Activated naive CD4-positive, alpha-beta T cell (primary cell): ENCODE measurements around the gene MARF1.
"Not testable (repeated sequence)": the region's sequence is repeated elsewhere in the genome, so short reads cannot be mapped to it uniquely, and the experiment has no call there.

Source experiments
- DNase-seq, 4 experiments: peaks; one replicate each; lab custom pipeline; 2025; lab: John Stamatoyannopoulos, UW

The MARF1 gene

DNA sequence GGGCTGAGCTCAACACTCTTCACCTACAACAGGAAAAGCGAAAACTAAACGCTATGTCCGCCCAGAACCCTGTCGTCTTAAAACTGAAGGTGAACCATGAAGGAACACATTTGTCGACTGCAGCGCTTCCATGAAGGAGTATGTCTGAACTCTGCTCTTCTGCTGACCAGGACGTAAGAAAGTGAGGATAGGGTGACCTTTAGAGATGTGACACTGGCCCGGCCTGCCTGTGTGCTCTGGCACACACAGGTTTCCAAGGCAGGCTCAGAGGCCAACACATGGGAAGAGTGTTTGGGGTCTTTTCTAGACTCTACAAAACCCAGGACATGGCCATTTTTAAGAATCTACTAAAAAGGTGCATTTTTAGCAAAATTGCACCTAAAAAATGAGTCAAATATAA is 21.1 kb downstream of the MARF1 start:
- DNase-seq, result no peak

GRCh38 chr16:15621456-15621855 is 21.5 kb downstream of the MARF1 start:
- no peak for DNase-seq

- no peak for DNase-seq
These were observed 22.3 kb downstream of the MARF1 start for GRCh38 chr16:15620611-15621195.

DNA sequence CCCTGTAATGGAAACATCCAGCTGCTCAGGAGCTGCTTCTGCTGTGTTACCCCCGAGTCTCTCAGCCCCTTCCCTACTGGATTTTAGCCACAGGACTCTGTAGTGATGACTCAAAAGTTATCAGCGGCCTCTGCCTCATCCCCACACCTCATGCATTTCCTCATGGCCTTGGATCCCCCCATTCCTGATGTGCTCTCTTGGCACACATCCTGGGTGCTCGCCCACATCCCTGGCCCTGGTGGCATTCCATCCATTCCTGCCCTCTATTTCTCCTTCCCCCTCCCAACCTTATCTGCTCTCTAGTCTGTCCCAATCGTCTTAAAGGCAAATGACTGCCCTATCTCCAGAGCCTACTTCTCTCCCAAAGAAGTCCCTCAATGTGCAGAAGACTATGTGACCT is 24.6 kb downstream of the MARF1 start:
- no peak for DNase-seq

- DNase-seq, result no peak
These were observed 25.1 kb downstream of the MARF1 start for GRCh38 chr16:15617901-15618300.

DNA sequence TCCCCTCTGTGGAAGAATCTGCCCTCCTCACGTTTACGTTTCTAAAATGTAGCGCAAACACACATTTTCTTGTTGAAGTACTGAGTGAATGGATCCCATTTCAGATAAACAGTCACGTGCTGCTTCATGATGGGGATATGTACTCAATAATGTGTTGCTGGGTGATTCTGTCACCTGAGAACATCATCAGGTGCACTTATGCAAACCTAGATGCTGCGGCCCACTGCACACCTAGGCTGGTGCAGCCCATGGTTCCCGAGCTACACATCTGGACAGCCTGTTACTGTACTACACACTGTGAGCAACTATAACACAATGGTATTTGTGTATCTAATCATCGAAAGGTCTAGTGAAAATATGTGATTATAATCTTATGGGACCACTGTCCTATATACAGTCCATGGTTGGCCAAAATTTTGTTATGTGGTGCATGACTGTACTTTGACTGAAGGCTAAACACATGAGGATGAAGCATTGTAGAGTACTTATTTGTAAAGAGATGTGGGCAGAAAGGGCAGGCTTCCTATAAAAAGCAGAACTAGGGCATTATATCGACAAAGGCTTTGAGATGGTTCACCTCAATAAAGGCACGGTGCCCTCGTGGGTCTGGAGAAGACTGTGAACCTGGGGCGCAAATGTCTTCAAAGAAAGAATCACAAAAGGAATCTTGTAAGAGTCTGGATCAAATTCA is 26.3 kb downstream of the MARF1 start:
- no peak for DNase-seq

DNA sequence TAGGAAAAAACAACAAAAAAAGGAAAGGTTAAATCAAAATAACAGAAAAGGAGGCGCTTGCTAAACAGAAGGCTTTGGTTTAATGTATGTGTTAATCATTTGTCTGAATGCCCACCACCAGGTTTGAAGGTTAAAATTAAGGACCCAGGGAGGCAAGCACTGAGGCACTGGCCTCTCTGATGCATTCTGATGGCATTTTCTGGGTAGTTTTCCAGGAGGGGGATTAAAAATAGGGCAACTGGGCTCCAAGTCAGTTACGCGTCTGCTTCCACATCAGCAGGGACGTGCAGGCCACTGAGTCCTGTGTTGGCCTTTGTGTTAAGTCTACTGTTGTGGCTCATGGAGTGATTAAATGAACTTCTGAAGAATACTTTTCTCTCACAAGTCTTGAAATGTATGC is 26.9 kb downstream of the MARF1 start:
- DNase-seq, result no peak

DNA sequence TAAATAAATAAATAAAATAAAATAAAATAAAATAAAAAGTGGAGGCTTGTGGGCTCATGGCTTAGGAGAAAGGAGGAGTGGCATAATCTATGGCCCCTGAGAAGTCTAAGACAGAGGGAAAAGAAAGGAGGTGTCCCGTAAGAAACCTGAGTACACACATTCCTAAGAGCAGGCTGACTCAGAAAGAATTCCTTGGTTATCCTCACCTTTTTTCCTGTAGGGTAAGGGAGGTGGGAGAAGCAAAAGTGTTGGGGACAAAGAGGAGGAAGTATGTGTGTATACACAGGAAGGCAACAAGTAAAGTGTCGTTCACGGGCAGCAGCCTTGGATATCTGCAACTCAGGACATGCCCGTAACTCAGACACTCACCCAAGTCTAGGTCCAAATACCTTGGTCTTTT is 29.3 kb downstream of the MARF1 start:
- DNase-seq, result no peak

DNA sequence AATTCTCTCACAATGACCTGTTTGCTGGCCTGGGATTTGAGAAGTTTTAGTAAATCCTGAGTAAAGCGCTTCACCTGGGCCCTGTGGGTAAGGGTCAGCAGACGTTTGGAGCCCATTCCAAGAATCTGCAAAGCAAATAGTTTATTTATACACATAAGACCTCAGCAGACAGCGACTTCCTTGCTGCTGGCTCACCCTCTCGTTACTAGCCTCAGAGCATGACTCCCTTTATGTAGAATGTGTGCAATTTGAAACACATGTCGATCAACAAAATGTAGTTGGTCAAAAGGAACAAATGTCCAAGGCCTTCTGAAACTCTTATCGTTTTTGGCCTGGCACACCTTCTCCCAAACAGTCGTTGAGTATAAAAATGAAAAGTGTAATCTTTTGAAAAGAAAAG is 31.3 kb downstream of the MARF1 start:
- DNase-seq, result no peak

GRCh38 chr16:15610369-15610871 is 32.5 kb downstream of the MARF1 start:
- DNase-seq, result no peak

DNA sequence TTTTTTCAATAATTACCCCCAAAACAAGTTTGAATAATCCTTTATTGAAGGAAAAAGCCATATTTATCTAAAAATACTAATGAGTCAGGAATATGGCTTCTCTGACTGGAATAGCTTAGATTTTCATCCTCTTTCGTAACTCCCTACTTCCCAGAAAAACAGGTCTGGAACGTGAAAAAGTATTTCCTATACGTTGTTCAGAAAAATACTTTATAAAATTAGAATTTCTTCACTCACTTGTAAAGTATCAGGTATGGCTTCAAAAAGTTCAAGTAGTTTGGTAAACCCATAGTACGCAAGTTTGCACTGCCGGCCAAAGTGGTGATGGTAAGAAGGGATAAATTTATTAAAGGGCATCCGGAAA is 33.7 kb downstream of the MARF1 start:
- no peak for DNase-seq

DNA sequence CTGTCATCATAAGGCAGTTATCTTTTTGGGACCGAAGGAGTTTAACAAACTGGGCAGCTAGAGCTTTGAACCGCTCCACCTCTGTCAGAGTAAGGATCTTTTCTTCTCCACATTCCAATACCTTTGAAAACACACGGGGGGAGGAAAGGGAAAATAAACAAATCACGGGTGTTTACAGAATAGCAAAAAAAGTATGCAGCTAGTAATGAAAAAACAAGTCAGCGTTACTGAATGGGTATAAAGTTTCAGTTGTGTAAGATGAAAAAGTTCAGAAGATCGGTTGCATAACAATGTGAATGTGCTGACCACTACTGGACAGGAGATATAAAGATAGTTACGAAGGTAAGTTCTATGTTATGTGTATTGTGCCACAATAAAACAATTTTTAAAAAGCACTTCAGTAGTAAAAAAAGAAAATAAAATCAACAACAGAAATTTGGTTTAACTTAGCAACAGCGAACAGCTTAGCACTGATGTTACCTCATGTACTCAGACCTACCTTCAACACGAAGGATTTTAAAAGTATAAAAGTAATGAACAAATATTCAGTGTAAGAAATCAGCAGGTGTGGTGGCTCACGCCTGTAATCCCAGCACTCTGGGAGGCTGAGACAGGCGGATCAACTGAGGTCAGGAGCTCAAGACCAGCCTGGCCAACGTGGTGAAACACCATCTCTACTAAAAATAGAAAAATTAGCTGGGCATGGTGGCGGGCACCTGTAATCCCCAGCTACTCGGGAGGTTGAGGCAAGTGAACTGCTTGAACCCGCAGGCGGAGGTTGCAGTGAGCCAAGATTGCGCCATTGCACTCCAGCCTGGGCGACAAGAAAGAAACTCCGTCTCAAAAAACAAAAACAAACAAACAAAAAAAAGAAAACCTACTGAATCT is 34.3 kb downstream of the MARF1 start:
- no peak for DNase-seq

DNA sequence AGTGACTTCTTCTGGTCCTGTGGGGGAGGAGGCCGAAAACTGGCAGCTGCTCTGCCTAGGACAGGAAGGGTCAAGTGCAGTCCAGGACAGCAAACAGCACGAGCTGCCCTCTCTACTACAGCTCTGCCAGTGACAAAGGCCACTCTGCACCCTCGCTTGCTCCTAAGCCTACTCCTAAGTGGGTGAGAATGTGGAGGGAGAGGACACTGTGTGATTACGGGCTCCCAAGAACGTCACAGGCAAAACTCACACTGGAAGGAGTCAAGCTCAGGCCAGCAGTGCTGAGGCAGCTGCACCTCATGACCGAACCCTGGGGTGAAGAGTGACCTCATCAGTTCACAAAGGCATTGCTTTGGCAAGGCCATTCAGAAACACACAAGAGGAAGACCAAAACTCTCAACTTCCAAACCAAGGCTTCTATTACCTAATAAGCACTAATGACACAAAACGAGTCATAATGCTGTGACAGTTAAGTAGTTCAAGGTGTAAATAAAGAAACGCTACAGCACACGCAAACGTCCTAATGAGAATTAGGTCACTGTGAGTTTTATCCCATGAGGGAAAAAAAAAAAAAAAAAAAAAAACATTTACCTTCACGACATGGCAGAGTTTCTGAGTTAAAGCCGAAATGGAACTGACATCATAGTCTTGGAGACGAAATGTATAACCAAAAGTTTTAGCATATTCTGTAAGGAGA is 35.1 kb downstream of the MARF1 start:
- no peak for DNase-seq

DNA sequence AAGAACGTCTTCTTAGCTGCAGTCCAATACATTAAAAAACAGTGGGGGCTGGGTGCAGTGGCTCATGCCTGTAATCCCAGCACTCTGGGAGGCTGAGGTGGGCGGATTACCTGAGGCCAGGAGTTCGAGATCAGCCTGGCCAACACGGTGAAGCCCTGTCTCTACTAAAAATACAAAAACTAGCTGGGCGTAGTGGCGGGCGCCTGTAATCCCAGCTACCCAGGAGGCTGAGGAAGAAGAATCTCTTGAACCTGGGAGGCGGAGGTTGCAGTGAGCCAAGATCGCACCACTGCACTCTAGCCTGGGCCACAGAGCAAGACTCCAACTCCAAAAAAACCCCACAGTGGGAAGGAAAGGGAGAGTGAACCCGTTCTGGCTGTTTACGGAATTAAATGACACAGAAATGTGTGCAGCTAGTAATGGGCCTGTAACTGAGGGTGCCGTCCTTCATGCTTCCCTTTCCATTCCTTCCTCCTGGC is 35.7 kb downstream of the MARF1 start:
- DNase-seq, result not testable (repeated sequence)

DNA sequence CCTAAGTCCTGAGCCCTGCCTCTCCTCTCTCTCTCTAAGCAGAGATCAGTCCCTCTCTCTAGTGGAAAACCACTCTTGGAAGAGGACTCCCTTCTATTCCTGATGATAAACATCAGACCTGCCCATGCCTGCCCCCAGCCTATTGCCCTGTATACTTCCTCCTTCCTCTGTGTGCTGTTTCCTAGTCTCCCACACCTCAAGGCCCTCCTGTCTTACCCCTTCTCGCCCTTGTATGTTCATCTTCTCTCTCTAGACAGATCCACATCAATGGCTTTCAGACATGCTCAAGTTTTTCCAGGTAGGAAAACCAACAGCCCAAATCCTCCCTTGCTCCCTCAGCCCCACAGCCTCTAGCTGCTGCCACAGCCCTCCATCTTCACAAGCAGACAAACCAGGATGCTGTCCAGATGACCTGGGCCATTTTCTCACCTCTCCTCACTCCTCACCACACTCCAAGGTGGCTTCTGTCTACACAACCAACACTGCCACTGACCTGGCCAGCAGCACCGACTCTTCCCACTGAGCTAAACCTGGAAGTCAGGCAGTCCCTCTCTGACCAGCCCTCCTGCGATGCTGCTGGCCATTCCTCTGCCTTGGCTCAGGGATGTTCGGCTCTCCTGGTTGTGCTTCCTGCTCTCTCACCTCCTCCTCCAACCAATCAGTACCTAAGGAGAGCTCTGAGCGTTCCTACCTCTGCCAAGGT is 36.3 kb downstream of the MARF1 start:
- DNase-seq, result no peak

DNA sequence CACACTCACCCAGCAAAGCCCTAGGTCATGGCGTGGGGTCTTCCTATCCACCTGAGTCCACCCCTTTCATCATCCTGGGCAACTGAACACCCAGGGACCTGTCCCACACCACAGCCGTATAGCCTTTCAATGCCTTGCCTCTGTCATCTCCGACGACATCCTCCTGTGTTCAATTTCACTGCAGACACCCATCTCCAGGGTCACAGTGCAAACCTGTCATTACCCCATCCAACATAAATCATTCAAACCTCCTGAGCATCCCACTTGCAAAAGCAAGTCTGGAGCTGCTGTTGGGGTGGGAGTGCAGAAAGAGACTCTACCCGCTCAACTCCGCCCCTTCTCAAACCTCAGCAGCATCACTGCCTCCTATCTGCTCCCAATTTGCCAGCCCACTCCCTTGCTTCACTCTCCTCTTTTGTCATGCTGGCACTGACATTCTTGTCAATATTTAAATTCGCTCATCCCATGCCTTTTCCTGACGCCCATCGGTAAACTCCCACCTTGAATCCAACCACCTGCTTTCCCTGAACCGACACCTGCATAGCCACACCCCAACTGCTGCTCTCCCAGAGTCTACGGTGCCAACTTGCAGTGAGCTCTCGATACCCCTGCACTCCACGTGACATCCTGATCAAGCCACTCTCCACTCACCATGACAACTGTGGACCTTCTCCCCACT is 37.0 kb downstream of the MARF1 start:
- no peak for DNase-seq

- no peak for DNase-seq
These were observed 38.2 kb downstream of the MARF1 start for GRCh38 chr16:15604460-15605440.

DNA sequence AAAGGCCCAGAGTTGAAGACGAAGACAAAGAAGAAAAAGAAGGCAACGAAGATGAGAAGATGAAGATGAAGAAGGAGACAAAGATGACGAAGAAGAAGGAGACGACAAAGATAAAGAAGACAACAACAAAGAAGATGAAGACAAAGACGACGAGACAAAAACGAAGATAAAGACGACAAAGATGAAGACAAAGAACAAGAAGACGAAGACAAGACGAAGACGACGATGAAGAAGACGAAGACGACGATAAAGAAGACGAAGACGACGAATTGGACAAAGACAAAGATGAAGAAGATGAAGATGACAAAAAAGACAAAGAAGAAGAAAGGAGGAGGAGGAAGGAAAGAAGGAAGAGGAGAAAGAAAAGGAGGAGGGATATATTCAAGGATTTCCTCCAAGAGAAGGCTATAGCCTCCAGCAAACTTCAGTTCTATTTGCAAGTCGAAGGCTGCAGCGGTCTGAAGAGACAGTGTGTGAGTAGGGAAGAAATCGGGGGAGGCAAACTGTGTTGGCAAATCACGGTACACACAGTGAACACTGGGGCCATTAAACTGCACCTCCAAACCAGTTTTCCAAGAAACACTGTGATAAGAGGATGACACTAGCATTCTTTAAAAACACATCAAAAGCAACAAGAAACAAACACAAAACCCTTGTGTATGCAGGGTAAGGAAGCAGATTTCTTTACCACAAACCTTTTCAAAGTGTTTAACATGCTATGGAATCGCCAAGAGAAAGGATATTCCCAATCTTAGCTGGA is 40.5 kb downstream of the MARF1 start:
- no peak for DNase-seq
